ENCODE data around the gene TSC22D4.
A peak's percentile ranks its signal among the peaks of the same experiment; 100 is the strongest.
"Not testable (repeated sequence)": the region's sequence is repeated elsewhere in the genome, so short reads cannot be mapped to it uniquely, and the experiment has no call there.

TSC22D4 gene

DNA sequence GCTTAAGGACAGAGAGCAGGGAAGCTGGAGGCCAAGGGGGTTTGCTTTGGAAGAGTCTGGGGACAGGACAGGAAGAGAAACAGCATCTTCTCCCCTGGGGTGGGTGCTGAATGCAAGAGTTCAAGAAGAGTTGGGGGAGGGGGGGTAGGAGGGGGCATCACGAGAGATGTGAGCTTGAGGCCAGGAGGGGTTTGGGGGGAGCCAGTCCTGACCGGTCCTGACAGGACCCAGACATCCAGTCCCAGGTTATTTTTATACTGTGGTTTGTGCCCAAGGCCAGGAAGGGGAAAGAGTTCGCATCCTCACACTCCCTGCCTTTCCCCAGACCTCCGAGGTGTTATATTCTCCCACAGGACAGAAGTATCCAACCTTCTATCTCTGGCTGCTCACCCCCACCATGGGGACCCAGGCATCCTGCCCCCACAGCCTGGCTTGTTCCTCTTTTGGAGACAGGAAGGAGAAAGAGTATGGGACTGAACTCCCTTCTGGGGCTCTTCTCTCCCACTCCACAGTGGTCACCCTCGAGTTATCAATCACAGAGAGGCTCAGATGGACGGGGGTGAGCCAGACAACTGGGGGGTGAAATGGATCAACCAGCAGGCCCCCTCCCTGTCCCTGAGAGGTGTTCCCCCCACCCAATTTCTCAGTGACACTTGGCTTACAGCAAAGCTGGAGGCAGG lies 2.8 kb downstream of the TSC22D4 start:
- no peak for FAIRE-seq

DNA sequence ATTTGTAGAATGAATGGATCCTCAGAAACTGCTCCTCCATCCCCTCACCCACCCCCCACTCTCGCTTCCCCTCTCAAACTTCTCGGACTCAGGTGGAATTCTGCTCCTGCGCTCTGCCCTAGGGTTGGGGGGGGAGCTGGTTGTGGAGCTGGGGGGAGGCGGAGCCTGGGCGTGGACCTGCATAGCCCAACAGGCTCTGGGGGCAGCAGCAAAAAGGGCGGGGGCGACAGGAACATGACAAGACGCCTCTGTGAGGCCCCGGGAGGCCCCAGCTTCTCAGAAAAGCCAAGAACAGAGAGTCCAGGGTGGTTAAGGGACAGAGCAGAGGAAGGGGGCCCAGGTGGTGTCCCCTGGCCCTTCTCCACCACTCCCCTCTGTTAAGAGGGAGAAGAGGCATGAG lies 3.5 kb downstream of the TSC22D4 start:
- DNase-seq (ENCODE audit: low spot score) (no peak), FAIRE-seq (no peak)

More for the DNA sequence above, 2.8 kb downstream of the TSC22D4 start:
- DNase-seq (ENCODE audit: low spot score) = no peak

DNA sequence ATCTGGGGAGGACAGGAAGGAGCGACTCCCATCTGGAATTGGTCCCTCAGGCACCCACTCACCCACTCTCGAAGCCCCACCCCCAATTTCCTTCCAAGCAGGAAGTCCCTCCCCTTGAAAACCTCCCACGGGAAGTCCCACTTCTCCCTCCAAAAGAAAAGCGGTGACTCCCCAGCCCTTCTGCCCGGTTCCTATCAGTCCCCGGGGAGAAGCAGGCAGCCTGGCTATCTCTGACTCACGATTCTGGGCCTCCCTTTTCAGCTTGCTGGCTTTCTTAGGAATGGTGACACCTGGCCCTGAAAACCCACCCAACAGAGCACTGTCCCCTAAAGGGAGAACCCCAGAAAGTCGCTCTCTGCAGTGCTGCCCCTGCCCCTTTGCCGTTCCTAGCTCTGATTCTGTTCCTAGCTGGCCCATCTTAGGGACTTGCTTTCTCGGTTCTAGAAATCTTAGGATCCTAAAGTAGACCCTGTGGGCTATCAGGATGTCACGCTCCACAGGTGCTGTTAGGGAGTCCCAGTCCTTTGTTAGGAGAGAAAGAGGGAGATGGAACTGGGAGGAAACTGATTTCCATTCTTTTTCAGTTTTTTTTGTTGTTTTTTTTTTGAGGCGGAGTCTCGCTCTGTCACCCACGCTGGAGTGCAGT lies 6.0 kb downstream of the TSC22D4 start:
- no peak for FAIRE-seq

GRCh38 chr7:100472121-100472851 lies 6.7 kb downstream of the TSC22D4 start:
- FAIRE-seq (no peak), DNase-seq (ENCODE audit: low spot score) (no peak)

More for the DNA sequence above, 6.0 kb downstream of the TSC22D4 start:
- no peak for DNase-seq (ENCODE audit: low spot score)

GRCh38 chr7:100471021-100471420 lies 8.0 kb downstream of the TSC22D4 start:
- DNase-seq (ENCODE audit: low spot score) = no peak
- FAIRE-seq = no peak

- FAIRE-seq = no peak
- DNase-seq (ENCODE audit: low spot score) = peak; percentile 53
These were observed 9.6 kb downstream of the TSC22D4 start for GRCh38 chr7:100469227-100470044.

DNA sequence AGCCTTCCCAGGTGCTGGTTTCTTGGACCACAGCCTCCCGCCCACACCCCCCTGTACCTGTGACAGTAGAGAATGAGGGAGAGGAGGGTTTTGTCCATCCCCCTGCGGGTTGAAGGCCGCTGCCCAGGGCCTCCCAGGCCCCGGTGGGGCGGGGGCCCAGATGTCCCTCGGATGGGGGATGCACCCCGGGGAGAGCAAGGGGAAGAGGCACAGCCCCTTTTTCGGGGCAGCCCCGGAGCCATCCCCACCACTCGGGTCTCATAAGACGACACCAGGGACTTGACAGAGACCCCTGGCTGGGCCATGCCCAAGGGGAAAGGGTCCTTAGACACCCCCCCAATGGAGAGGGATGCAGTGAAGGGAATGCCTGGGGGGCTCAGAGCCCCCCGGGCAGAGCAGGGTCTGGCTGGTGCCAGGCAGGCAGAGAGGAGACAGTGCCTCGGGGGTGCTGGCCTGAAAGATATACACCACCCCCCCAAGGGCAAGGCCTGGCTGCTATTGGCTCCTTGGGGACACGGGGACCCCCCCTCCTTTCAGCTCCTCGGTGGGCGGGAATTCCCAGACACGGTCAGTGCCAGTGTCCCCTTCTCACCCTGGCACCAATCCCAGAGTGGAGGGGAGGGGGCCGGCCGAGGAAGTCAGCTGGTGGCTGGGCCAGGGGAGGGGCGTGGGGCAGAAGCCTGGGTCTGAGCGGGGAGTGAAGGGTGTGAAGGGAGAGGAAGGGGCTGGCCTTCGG lies 11.2 kb downstream of the TSC22D4 start:
- DNase-seq (ENCODE audit: low spot score) (no peak), FAIRE-seq (no peak)

DNA sequence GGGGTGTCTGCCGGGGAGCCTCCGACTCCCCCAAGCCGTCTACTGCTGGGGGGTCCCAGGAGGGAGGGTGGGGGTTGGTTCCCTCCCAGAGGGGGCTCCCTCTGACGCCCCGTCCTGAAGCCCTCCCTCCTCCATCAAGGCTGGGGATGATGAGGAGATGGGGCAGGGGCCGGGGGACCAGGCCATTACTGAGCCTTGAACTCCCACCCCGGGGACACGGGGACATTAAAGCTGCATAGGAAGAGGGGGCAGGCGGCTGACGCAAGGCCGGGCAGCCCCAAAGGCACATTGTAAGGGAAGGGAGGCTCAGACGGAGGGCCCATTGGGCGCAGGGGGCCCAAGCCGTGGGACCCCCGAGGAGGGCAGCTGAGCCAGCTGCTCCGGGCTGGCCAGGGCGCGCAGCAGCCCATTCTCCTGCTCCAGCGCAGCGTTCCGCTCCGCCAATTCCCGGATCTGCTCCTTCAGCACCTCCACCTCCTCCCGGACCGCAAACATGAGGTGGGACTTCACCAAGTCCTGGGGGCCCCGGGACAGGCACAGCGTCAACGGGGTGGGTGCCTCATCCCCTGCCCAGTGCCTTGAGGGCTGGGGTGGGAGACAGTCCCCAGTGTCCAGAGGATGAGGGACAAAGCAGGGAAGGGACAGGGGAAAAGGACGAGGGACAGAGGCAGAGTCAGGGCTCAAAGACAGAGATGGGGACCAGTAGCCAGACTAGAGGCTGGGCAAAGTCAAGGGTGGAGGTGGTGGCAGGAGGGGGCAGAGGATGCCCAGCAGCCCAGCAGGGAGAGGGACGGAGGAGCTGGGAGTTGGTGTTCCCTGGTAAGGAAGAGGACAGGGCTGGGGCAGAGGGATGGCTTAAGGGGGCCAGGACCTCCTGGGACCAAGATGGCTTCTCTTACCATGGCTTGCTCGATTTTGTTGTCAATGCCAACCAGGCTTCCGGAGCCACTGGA lies 12.1 kb downstream of the TSC22D4 start:
- no peak for FAIRE-seq

GRCh38 chr7:100465702-100466311 lies 13.2 kb downstream of the TSC22D4 start:
- no peak for FAIRE-seq
- no peak for DNase-seq (ENCODE audit: low spot score)

More for the DNA sequence above, 12.1 kb downstream of the TSC22D4 start:
- DNase-seq (ENCODE audit: low spot score) = no peak

DNA sequence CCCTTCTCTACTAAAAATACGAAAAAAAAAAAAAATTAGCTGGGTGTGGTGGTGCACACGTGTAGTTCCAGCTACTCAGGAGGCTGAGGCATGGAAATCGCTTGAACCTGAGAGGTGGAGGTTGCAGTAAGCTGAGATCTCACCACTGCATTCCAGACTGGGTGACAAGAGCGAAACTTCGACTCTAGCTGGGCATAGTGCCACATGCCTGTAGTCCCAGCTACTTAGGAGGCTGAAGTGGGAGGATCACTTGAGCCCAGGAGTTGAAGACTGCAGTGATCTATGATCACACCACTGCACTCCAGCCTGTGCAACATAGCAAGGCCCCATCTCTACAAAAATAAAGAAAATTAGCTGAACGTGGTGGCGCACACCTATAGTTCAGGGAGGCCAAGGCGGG lies 13.7 kb downstream of the TSC22D4 start:
- no peak for FAIRE-seq
- DNase-seq (ENCODE audit: low spot score) = no peak

DNA sequence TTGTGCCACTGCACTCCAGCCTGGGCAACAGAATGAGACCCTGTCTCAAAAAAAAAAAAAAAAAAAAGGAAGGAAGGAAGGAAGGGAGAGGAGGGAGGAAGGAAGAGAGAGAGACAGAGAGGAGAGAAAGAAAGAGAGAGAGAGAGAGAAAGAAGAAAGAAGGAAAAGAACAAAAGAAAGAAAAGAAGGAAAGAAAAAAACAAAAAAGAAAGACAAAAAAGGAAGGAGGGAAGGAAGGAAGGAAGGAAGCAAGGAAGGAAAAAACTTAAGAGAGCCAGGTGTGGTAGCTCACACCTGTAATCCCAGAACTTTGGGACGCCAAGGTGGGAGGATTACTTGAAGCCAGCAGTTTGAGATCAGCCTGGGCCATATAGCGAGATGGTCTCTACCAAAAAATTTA lies 14.2 kb downstream of the TSC22D4 start:
- FAIRE-seq = no peak
- DNase-seq (ENCODE audit: low spot score) = no peak

DNA sequence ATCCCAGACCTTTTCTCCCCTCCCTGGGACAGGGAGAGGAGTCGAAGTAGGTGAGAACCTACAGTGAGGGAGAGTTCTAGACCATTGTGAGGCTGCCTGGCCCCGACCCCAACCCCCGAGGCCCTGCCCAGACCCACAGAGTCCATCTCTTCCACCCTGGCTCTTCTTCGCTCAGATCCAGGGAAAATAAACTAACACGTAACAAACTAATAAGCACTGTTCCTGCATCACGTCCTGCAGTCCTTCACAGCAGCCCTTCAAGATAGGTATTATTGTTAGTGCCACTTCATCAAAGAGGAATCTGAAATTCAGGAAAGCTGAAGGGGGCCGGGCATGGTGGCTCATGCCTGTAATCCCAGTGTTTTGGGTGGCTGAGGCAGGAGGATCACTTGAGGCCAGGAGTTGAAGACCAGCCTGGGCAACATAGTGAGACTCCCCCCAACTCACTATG lies 14.8 kb downstream of the TSC22D4 start, which contains the start of gene SPACDR:
Gene SPACDR, minus strand, starts transcription at position 51 of the 451 bp plus-strand sequence. CDS start 235 bp downstream, outside the sequence.
- no peak for FAIRE-seq
- no peak for DNase-seq (ENCODE audit: low spot score)

DNA sequence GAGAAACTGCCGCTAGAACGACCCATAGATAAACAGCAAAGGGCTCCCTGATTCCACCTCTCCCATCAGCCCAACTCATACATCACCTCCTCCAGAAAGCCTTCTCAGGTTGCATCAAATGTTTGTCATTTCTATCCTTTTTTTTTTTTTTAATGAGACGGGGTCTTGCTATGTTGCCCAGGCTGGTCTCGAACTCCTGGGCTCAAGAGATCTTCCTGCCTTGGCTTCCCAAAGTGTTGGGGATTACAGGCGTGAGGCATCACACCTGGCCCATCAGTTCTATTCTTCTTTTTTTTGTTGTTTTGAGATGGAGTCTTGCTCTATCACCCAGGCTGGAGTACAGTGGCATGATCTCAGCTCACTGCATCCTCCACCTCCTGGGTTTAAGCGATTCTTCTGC lies 22.0 kb downstream of the TSC22D4 start:
- FAIRE-seq = no peak
- DNase-seq (ENCODE audit: low spot score) = no peak

DNA sequence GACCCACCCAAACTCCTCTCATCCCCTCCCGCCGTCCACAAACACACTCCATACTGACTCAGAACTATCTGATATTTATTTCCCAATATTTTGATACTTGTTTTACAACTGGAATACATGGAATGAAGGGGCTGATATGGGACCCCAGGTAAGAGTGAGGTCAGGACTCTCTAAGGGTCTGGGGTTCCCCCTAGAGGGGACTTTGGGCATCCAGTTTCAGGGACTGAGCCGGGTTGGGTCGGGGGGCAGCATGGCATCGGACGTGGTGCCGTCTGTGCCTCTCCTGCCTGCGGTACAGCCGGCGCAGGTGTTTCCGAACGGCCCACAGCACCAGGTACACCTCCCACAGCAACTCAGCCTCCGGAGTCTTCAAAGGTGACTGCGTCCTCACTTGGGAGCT lies 22.5 kb downstream of the TSC22D4 start:
- FAIRE-seq = no peak
- DNase-seq (ENCODE audit: low spot score) = no peak

GRCh38 chr7:100455206-100455605 lies 23.8 kb downstream of the TSC22D4 start:
- no peak for DNase-seq (ENCODE audit: low spot score)
- FAIRE-seq = no peak

DNA sequence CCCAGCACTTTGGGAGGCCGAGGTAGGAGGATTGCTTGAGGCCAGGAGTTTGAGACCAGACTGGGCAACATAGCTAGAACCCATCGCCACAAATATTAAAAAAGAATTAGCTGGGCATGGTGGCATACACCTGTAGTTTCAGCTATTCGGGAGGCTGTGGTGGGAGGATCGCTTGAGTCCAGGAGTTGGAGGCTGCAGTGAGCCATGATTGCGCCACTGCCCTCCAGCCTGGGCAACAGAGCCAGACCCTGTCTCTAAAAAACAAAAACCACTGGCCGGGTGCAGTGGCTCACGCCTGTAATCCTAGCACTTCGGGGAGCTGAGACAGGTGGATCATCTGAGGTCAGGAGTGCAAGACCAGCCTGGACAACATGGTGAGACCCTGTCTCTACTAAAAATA lies 25.2 kb downstream of the TSC22D4 start:
- DNase-seq (ENCODE audit: low spot score); FAIRE-seq: not testable (repeated sequence)

- no peak for FAIRE-seq
- no peak for DNase-seq (ENCODE audit: low spot score)
These were observed 26.5 kb downstream of the TSC22D4 start for GRCh38 chr7:100452513-100452912.

- DNase-seq (ENCODE audit: low spot score) (no peak), FAIRE-seq (no peak)
These were observed 29.7 kb downstream of the TSC22D4 start for GRCh38 chr7:100449190-100449795.

- not testable (repeated sequence) for DNase-seq (ENCODE audit: low spot score); FAIRE-seq
These were observed 31.7 kb downstream of the TSC22D4 start for GRCh38 chr7:100447363-100447762.
